NCI-H1092 treated with DMSO at 0.1 percent for 48 hours (cell line): ENCODE results near the gene KANSL3.
"Not testable (repeated sequence)": the region's sequence is repeated elsewhere in the genome, so short reads cannot be mapped to it uniquely, and the experiment has no call there.

Experiments used
- DNase-seq: peaks from one replicate; lab custom pipeline; 2025; lab: John Stamatoyannopoulos, UW

The KANSL3 gene

GRCh38 chr2:96557421-96557820, 80.7 kb downstream of the KANSL3 start:
- DNase-seq, result not testable (repeated sequence)

GRCh38 chr2:96556441-96557330, 81.4 kb downstream of the KANSL3 start:
- DNase-seq, result no peak

GRCh38 chr2:96555146-96555610, 82.9 kb downstream of the KANSL3 start:
- no peak for DNase-seq

GRCh38 chr2:96554293-96555145, 83.6 kb downstream of the KANSL3 start:
- DNase-seq, result peak; percentile 24

- not testable (repeated sequence) for DNase-seq
These were observed 84.2 kb downstream of the KANSL3 start for GRCh38 chr2:96553957-96554292.

- DNase-seq, result no peak
These were observed 84.7 kb downstream of the KANSL3 start for GRCh38 chr2:96553176-96553956.

- no peak for DNase-seq
These were observed 85.6 kb downstream of the KANSL3 start for GRCh38 chr2:96552315-96553175.

- no peak for DNase-seq
These were observed 86.4 kb downstream of the KANSL3 start for GRCh38 chr2:96551605-96552314.

- no peak for DNase-seq
These were observed 87.1 kb downstream of the KANSL3 start for GRCh38 chr2:96550787-96551604.

- DNase-seq, result no peak
These were observed 87.9 kb downstream of the KANSL3 start for GRCh38 chr2:96549967-96550786.

- no peak for DNase-seq
These were observed 88.7 kb downstream of the KANSL3 start for GRCh38 chr2:96549466-96549785.

GRCh38 chr2:96548558-96549465, 89.3 kb downstream of the KANSL3 start:
- no peak for DNase-seq

GRCh38 chr2:96547731-96548171, 90.4 kb downstream of the KANSL3 start:
- DNase-seq, result no peak

GRCh38 chr2:96547203-96547641, 90.9 kb downstream of the KANSL3 start:
- no peak for DNase-seq

- no peak for DNase-seq
These were observed 91.3 kb downstream of the KANSL3 start for GRCh38 chr2:96546797-96547196.

GRCh38 chr2:96546321-96546720, 91.8 kb downstream of the KANSL3 start:
- no peak for DNase-seq
